GM21786 (cell line): ENCODE data around the gene MED25.

ENCODE experiments used
- ATAC-seq: cut with Tn5 transposase; IDR thresholded peaks from one replicate; pipeline ENCODE4 v1.9.1; 2021; ENCODE audit not compliant: unreplicated experiment

MED25 gene

GRCh38 chr19:49872245-49873128 is 54.4 kb downstream of the MED25 start:
- ATAC-seq, result no peak

- no peak for ATAC-seq
Observed at GRCh38 chr19:49873129-49873521, 55.0 kb downstream of the MED25 start.

GRCh38 chr19:49873834-49874233 is 55.7 kb downstream of the MED25 start:
- no peak for ATAC-seq

- ATAC-seq, result no peak
Observed at GRCh38 chr19:49874503-49875157, 56.5 kb downstream of the MED25 start.

GRCh38 chr19:49875177-49875576 is 57.1 kb downstream of the MED25 start:
- no peak for ATAC-seq

GRCh38 chr19:49875857-49876421 is 57.9 kb downstream of the MED25 start:
- no peak for ATAC-seq

- ATAC-seq, result peak; percentile 45
Observed at GRCh38 chr19:49876422-49877019, 58.4 kb downstream of the MED25 start.

GRCh38 chr19:49877020-49877878 is 59.2 kb downstream of the MED25 start, which contains the start of the genes AKT1S1 and TBC1D17:
AKT1S1 (minus strand) TSS chr19:49877355; CDS start chr19:49873295, 4,060 bp downstream.
TBC1D17 (plus strand) TSS chr19:49877702; CDS start chr19:49877724, 22 bp downstream.
- peak; percentile 62 for ATAC-seq

- ATAC-seq, result peak; percentile 49
Observed at GRCh38 chr19:49877879-49878743, 60.0 kb downstream of the MED25 start.

- no peak for ATAC-seq
Observed at GRCh38 chr19:49878744-49879070, 60.6 kb downstream of the MED25 start.

- no peak for ATAC-seq
Observed at GRCh38 chr19:49879243-49879963, 61.3 kb downstream of the MED25 start.

- no peak for ATAC-seq
Observed at GRCh38 chr19:49880162-49880869, 62.2 kb downstream of the MED25 start.

- ATAC-seq, result no peak
Observed at GRCh38 chr19:49881186-49881585, 63.1 kb downstream of the MED25 start.

- ATAC-seq, result no peak
Observed at GRCh38 chr19:49881672-49882394, 63.7 kb downstream of the MED25 start.

GRCh38 chr19:49882643-49883042 is 64.6 kb downstream of the MED25 start:
- ATAC-seq, result no peak

GRCh38 chr19:49883094-49883493 is 65.0 kb downstream of the MED25 start:
- ATAC-seq, result no peak

GRCh38 chr19:49884109-49884508 is 66.0 kb downstream of the MED25 start:
- ATAC-seq, result no peak

- ATAC-seq, result no peak
Observed at GRCh38 chr19:49884760-49885159, 66.7 kb downstream of the MED25 start.
